Bone marrow (tissue), 2 donors: ENCODE results near the gene CDHR2.
"Not testable (repeated sequence)": the region's sequence is repeated elsewhere in the genome, so short reads cannot be mapped to it uniquely, and the experiment has no call there.

ENCODE experiments used
- DNase-seq, 2 donors: peaks; one replicate each; lab custom pipeline; 2025; lab: John Stamatoyannopoulos, UW

The CDHR2 gene

DNA sequence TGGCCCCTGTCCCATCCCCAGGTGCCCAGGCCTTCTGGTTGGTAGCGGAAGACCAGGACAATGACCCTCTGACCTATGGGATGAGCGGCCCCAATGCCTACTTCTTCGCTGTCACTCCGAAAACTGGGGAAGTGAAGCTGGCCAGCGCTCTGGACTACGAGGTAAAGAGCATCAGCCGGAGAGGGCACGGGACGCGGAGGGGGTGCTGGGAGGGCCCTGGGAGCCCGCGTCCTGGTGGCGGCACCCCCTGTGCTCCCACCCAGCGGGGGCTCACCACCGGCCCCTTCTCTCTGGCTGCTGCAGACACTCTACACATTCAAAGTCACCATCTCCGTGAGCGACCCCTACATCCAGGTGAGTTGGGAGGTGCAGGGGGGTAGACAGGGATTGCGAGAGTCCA lies 19.5 kb downstream of the CDHR2 start:
- no peak for DNase-seq

DNA sequence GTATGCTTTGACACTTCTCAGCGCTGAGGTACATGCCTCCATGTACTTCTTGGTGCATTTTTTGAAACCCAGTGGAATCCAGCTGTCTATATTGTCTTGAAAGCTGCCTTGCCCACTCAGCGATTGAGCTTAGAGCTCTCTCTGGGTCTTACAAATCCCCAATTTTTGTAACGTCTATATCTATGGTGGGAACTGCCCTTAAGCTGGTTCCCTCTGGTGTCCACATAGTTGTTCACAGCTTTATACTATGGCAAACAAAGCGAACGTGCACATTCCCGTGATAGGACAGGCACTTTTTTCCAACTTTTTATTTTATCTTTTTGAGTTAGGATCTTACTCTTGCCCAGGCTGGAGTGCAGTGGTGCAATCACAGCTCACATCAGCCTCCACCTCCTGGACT lies 20.9 kb downstream of the CDHR2 start:
- no peak for DNase-seq

DNA sequence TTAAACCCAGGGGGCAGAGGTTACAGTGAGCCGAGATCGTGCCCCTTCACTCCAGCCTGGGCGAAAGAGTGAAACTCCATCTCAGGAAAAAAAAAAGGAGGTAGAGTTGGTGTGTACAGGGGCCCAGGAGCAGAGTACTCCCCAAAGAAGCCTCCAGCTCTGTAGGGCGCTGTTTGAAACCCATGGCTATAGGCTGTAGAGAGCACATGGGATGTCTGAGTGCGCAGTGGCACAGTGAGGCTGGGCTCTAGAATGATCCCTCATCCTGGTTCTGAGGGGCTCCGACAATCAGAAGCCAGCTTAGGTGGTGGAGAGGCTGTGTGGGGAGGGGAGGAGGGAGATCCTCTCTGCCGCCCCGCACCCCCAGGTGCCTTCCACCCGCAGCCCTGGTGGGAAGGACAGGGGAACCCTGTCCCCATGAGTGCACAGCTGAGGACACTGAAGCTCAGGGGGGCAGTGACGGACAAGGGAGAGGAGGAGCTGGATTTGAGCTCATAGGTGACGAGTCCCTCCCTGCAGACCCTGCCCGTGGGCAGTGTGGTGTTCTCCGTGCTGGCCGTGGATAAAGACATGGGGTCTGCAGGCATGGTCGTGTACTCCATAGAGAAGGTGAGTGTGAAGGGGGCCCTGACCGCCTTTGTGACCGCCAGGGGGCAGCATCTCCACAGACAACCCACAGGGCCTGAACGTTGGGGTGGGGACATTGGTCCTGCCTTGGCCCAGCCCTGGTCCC lies 24.6 kb downstream of the CDHR2 start:
- peak; percentile 10 to 35 for DNase-seq

DNA sequence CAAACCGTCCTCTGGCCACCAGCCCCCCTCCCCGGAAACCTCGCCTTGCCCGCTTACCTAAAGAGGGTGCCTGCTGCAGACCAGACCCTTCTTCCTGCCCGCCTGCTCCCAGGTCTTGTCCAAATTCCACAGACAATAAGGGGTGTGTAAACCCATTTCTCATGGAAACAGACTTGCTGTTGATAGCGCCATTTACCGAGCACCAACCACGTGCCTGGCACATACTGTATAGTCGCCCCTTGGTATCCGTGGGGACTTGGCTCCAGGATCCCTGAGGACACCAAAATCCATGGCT lies 25.1 kb downstream of the CDHR2 start:
- DNase-seq: no peak

DNA sequence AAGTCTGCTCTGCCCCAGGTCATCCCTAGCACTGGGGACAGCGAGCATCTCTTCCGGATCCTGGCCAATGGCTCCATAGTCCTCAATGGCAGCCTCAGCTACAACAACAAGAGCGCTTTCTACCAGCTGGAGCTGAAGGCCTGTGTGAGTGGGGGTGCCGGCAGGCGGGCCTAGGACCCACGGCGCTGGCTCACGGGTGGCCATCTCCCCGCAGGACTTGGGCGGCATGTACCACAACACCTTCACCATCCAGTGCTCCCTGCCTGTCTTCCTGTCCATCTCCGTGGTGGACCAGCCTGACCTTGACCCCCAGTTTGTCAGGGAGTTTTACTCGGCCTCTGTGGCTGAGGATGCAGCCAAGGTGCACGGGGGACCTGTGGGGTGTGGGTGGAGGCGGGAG lies 25.9 kb downstream of the CDHR2 start:
- DNase-seq: no peak

DNA sequence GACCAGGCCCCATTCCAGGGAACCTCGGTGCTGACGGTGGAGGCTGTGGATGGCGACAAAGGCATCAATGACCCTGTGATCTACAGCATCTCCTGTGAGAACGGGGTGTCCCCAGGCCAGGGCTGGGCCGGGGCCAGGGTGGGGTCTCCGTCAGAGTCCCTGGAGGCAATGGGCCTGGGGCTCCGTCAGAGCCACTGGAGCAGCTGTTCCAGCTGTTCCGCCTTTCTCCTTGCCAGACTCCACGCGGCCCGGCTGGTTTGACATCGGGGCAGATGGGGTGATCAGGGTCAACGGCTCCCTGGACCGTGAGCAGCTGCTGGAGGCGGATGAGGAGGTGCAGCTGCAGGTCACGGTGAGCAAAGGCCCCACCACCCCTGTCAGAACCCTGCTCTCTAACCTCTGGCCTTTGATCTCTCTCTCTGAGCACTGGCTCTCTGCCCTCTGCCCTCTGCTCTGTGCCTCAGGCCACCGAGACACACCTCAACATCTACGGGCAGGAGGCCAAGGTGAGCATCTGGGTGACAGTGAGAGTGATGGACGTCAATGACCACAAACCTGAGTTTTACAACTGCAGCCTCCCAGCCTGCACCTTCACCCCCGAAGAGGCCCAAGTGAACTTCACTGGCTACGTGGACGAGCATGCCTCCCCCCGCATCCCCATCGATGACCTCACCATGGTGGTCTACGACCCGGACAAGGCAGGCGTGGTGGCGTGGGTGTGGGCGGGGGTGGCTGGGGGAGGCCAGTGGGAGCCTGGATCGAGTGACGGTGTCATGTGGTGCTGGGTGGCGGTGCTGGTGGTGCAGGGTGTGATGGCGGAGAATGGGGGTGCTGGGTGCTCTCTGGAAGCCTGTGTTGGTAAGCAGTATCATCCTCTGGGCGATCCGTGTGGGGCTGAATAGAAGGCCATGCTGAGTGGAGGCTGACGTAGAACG lies 26.6 kb downstream of the CDHR2 start:
- no peak for DNase-seq

DNA sequence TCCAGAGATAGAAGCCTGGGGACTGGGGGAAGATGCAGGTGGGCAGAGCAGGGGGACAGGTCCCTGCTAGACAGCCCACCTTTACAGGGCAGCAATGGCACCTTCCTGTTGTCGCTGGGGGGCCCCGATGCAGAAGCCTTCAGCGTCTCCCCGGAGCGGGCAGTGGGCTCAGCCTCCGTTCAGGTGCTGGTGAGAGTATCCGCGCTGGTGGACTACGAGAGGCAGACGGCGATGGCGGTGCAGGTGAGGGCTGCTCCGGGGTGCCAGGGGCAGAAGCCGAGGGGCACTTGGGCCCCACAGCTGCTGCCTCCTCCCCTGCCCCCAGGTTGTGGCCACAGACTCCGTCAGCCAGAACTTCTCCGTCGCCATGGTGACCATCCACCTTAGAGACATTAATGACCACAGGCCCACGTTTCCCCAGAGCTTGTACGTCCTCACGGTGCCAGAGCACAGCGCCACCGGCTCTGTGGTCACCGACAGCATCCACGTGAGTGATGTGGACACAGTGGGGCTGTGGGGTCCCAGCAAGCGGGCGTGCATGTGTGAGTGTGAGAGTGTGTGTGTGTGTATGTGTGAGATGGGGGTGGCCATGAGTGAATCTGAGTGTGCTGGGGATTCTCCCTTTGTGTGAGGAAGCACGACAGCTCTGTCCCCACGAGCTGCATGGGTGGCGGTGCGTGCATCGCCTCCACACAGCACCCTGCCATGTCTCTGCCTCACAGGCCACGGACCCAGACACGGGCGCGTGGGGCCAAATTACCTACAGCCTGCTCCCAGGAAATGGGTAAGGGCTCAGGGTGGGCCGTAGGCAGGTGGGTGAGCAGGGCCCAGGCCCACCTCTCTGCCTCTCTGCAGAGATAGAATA lies 28.4 kb downstream of the CDHR2 start:
- DNase-seq: no peak

DNA sequence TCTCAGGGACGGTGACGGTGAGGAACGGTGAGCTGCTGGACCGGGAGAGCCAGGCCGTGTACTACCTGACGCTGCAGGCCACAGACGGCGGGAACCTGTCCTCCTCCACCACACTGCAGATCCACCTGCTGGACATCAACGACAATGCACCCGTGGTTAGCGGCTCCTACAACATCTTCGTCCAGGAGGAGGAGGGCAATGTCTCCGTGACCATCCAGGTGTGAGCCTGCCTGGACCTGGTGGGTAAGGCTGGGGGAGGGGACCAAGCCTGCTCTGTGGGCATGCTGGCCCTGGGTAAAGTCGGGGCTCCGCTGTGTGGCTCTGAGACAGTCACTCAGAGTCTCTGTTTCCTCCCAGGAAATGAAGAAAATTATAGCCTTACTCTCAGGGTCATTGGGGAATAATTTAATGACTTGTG lies 29.3 kb downstream of the CDHR2 start:
- no peak for DNase-seq

DNA sequence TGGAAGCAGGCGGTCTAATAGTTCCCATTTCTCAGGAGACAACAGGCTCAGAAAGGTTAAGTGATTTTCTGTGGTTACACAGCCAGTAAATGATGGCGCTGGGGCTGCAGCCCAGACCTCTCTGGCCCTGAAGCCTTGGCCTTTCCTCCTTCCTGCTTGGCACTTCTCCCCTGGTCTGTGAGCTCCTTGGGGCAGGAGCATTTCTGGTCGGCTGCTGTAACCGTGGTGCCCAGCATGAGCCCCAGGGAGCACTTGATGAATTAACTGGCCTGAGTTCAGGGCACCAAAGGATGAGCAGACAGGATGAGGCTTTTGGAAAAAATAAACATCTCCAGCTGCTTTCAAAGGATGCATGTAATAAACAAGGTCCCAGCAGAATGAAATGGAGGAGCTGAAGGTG lies 30.2 kb downstream of the CDHR2 start:
- DNase-seq: no peak

DNA sequence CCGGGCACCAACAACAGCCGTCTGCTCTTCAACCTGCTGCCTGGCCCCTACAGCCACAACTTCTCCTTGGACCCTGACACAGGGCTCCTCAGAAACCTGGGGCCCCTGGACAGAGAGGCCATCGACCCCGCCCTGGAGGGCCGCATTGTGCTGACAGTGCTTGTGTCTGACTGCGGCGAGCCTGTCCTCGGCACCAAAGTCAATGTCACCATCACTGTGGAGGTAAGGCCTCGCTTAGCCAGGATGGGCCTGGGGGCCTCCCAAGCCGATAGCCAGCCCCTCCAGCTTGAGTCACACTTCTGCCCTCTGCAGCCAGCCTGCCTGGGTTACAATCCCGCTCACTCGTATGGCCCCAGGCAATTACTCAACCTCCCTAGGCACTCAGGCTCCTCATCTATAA lies 32.2 kb downstream of the CDHR2 start:
- no peak for DNase-seq

DNA sequence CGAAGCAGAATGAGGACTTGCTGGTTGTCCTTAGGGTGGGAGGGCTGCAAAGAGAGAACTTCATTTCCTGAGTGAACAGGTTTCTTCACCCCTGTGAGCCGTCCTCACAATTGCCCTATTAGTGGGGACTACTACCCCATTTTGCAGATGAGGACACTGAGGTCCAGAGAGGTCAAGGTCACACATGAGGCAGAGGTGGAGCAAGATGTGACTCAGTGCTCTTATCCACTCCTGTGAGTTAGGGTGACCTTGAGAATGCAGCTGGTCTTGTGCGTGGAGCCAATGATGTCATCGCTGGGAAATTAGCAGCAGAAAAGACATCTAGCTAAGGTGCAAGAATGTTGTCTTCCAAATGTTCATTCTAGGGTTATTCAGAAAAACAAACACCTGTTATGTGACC lies 33.9 kb downstream of the CDHR2 start:
- DNase-seq: no peak

DNA sequence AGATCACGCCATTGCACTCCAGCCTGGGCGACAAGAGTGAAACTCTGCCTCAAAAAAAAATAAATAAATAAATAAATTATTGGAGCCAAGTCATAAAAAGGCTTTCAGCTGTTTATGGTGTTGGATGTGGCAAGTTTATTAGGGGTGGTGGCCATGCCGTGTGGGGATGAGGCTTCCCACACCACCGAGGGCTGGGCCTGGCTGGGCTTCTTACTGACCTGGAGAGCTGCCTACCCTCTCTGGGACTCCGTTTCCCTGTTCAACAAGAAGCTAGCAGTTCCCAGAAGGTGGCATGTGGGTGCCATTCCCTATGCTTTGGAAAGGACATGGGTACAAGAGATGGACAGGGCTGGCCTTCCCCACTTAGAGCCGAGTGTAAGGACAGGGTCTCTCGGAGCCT lies 38.3 kb downstream of the CDHR2 start:
- DNase-seq: no peak

DNA sequence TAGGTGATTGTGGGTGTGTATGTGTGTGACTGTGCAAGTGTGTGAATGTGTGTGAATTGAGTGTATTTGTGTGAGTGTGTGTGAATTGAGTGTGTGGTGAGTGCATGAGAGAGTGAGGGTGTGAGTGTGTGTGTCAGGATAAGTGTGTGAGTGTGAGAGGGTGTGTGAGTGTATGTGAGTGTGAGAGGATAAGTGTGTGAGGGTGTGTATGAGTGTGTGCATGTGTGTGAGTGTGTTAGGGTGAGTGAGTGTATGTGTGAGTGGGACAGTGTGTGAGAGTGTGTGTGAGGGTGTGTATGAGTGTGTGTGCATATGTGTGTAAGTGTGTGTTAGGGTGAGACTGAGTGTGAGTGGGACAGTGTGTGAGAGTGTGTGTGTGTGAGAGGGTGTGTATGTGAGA lies 39.2 kb downstream of the CDHR2 start:
- DNase-seq: no peak

DNA sequence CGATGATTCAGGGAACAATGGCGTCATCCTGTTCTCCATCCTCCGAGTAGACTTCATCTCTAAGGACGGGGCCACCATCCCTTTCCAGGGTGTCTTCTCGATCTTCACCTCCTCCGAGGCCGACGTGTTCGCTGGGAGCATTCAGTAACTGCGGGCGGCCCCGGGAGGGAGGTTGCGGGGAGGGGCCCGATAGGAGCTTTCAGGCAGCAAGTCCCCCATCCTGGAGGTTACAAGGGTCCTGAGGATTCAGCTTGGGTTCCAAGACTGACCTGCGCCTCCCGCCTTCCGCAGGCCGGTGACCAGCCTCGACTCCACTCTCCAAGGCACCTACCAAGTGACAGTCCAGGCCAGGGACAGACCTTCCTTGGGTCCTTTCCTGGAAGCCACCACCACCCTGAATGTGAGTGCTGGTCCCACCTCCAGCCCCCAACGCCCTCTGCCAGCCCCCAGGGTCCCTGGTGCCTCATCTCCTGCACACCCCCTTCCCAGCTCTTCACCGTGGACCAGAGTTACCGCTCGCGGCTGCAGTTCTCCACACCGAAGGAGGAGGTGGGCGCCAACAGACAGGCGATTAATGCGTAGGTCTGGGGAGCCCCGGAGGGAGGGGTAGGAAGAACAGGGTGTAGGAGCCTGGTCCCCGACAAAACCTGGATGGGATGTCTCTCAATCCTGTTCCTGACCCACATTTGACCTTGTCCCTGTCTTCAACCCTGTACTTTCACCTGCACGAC lies 40.1 kb downstream of the CDHR2 start:
- DNase-seq: no peak

DNA sequence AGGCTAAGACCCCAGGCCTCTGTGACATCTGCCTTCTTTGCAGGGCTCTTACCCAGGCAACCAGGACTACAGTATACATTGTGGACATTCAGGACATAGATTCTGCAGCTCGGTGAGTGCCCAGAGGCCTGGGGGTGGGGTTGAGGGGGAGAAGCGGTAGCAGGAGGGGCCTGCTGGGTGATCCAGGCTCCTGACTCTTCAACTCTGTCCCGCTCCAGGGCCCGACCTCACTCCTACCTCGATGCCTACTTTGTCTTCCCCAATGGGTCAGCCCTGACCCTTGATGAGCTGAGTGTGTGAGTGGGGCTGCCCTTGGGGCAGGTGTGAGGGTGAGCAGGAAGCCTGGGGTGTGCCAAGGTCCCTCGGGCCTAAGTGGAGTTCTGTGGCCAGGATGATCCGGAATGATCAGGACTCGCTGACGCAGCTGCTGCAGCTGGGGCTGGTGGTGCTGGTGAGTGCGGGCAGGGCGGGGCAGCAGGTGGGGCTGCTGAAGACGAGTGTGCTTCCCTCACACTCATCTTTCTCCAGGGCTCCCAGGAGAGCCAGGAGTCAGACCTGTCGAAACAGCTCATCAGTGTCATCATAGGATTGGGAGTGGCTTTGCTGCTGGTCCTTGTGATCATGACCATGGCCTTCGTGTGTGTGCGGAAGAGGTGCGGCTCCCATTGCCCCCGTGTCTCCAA lies 41.0 kb downstream of the CDHR2 start:
- no peak for DNase-seq

DNA sequence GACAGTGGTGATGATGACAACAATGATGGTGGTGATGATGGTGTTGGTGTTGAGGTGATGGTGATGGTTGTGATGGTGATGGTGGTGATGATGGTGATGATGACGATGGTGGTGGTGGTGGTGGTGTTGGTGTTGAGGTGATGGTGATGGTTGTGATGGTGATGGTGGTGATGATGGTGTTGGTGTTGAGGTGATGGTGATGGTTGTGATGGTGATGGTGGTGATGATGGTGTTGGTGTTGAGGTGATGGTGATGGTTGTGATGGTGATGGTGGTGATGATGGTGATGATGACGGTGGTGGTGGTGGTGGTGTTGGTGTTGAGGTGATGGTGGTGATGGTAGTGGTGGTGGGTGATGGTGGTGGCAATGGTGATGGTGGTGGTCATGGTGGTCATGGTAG lies 42.5 kb downstream of the CDHR2 start:
- not testable (repeated sequence) for DNase-seq

DNA sequence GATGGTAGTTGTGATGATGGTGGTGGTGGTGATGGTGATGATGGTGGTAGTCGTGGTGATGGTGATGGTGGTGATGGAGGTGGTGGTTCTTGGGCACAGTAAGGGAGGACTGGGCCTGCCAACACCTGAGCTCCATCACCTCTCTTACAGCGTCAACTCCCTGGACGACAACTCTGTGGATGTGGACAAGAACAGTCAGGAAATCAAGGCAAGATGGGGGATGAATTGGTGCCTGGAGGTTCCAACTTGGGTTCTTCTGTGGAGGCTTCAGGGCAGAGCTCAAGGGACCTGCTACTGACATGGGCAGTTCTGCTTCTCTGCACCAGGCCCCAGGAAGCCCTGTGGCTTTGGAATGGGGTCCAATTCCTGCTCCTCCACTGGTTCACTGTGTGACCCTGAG lies 43.4 kb downstream of the CDHR2 start:
- DNase-seq: no peak

DNA sequence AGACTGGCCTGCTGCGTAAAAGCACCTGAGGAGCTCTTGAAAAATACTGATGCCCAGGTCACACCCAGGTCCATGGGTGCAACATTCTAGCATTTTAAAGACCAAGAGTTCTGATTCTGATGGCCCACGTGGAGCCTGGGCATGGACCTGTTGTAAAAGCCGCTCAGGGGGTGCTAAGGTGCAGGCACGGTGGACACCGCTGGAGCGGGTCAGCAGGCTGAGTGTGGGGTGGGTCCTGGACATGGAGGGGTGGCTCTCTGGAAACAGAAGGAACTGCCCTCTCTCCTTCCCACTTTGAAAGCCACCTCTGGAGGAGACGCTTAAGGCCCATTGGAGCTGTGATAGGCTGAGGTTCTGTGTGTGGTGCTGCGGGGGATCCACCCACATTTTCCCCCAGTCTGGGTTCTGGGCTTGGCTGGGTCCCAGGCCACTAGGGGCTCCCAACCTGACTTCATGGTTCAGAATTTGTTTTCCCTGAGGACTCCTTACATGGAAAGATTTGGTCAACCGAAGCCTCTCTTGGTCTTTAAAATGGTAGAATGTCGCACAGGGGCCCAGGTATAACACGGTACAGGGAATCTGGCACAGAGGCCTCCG lies 44.2 kb downstream of the CDHR2 start:
- no peak for DNase-seq

DNA sequence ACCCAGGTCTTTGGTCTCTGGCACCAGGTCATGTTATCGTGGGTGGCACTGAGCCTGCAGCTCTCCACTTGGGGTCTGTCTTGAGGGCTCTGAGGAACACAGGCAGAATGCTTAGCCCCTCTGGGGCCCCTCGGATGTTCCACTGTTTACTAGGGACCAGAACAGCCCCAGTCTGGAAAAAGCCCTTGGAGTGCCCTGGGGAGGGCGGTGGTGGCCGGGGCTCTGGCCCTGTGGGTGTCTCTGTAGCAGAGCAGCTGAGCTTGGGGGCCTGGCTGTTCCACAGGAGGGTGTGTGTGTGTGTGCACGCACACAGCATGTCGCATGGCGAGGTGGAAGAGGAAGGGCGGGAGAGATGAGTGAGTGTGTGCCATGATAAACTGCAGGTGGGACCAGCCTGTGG lies 45.4 kb downstream of the CDHR2 start:
- no peak for DNase-seq

DNA sequence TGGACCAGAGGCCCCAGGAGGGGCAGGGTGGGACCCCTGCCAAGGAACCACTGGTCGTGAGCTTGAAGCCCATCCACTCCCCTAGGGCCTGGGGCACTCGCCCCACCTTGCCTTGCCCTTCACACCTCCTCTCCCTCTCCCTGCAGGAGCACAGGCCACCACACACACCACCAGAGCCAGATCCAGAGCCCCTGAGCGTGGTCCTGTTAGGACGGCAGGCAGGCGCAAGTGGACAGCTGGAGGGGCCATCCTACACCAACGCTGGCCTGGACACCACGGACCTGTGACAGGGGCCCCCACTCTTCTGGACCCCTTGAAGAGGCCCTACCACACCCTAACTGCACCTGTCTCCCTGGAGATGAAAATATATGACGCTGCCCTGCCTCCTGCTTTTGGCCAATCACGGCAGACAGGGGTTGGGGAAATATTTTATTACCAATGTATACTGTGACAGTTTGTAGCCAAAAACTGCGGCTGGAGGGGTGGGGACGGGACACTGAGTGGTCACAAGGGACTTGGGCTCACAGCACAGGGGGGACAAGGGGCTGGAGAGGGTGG lies 46.3 kb downstream of the CDHR2 start:
- no peak for DNase-seq
